Ovary (tissue), 9 donors: ENCODE data around the gene EPAS1. TPM values are rescaled to one million over a fixed set of nuclear protein-coding genes. Genes with fewer than 3 reads are reported as not detected.

Source experiments
- DNase-seq, 5 donors: peaks; one replicate each; pipeline ENCODE4 v3.0.0-alpha.2; 2019 to 2020
- H3K27ac ChIP-seq, 2 donors: fragments of 200-600 bp; one replicate each; pipeline versions ENCODE4 v1.5.1 to v1.8.0; 2019 to 2022
- H3K27me3 ChIP-seq: fragments of 200-600 bp; one replicate; pipeline ENCODE4 v1.8.0; 2022
- H3K36me3 ChIP-seq: fragments of 200-600 bp; sonication (generic); one replicate; pipeline ENCODE4 v1.5.1; 2019
- H3K4me1 ChIP-seq: one replicate; pipeline ENCODE4 v1.8.1; 2013; ENCODE audit warnings: mild to moderate bottlenecking, moderate library complexity; ENCODE audit not compliant: insufficient read depth
- H3K4me3 ChIP-seq: fragments of 200-600 bp; sonication (generic); one replicate; pipeline ENCODE4 v1.5.1; 2017
- H3K9me3 ChIP-seq, 2 donors: fragments of 200-600 bp in 1 of 2; sonication (generic) in 1 of 2; one replicate each; pipeline versions ENCODE4 v1.5.1 to v1.8.1; 2013 to 2019; ENCODE audit warnings: mild to moderate bottlenecking in 1 of 2, moderate library complexity in 1 of 2
- EP300 ChIP-seq: sonication (generic); formaldehyde crosslinking; IDR thresholded peaks from one replicate; pipeline ENCODE4 v1.6.1; 2017; ENCODE audit warnings: antibody characterized with exemption
- POLR2A ChIP-seq: fragments of 450-650 bp; IDR thresholded peaks from one replicate; pipeline ENCODE4 v1.6.1; 2017; ENCODE audit warnings: antibody characterized with exemption, mild to moderate bottlenecking, moderate library complexity
- WGBS, 3 donors: extraction: QIAGEN DNeasy Blood & Tissue Kit in 1 of 3; methylation state at CpG; one replicate each; pipeline versions ENCODE4 v1.1.5 to v1.1.7; 2013 to 2017; 5-methylcytosine and 5-hydroxymethylcytosine counted together
- intact Hi-C, 4 donors: fragments of 100-400 bp; cut with DNase I; formaldehyde crosslinking; loops; one replicate each; pipeline versions ENCODE4 v1.11.0 to v1.15.1; 2022 to 2023
- polyA plus RNA-seq, 2 donors: library from polyadenylated mRNA; stranded (reverse); fragments of 200-250 nt in 1 of 2; fragments of 350-450 nt in 1 of 2; fragmentation: Illumina TruSeq in 1 of 2; extraction: RNeasy Lipid Tissue Mini Kit (QIAGEN cat#74804) in 1 of 2; gene quantifications; one replicate each; pipeline ENCODE4 v1.2.3, GENCODE V29; 2013 to 2014
- total RNA-seq, 7 donors: library from RNA; depleted of rRNA in 2 of 7; stranded (reverse); fragments of >200 nt in 2 of 7; fragmentation: NEBNext Ultra II Directional in 3 of 7; extraction: Animal tissue kit (Norgen Biotek cat#: 25700) in 3 of 7; gene quantifications; one replicate each; pipeline versions ENCODE4 v1.1.0 to v1.2.4, GENCODE V29; 2016 to 2023
- TF ChIP-seq, protein P1 (sequence below), 3 donors: fragments of 450-650 bp in 2 of 3; fragments of 200-600 bp in 1 of 3; IDR thresholded peaks; one replicate each; pipeline versions ENCODE4 v1.5.1 to v1.8.0; 2016 to 2022; ENCODE audit warnings: antibody characterized with exemption in 3 of 3, mild to moderate bottlenecking in 1 of 3
- donor health status: DM: no; HTN: no; CAD: no; lungs with moderate emphysema.
- donor health status: DM: no; HTN: no; CAD: no.
- donor health status: Bipolar disorder and iron deficiency.
- donor health status: DM: yes; HTN: yes; CAD: no.
- donor health status: DM: no; HTN: no; CAD: no.
- donor health status: DM: yes; HTN: yes; CAD: no.

EPAS1 gene
- total and polyA plus RNA-seq, 9 donors = 63.1 to 258 (median 82.7) TPM

DNA sequence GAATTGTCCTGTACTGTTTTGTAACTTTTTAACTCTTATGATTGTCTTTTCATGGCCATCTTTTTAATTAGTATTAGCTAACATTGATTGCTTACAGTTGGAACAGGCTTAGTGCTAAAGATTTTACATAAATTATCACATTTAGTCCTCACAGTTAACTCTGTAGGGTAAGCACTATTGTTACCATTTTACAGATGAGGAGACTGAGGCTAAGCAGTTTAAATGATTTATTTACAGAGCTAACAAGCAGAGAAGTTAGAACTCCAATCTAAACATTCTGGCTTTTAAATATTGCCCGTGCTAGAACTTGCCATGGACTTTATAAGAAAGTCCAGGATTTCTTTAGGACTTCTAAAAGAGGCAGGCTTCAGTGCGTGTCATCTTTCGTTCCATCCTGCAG is 48.6 kb downstream of the EPAS1 start:
- H3K4me1 ChIP-seq = peaks cover 15% of the 10 kb centered on the region
- H3K9me3 ChIP-seq = no peaks in the 10 kb centered on the region
- no peak for TF ChIP-seq POLR2A
- TF ChIP-seq, protein P1, sequence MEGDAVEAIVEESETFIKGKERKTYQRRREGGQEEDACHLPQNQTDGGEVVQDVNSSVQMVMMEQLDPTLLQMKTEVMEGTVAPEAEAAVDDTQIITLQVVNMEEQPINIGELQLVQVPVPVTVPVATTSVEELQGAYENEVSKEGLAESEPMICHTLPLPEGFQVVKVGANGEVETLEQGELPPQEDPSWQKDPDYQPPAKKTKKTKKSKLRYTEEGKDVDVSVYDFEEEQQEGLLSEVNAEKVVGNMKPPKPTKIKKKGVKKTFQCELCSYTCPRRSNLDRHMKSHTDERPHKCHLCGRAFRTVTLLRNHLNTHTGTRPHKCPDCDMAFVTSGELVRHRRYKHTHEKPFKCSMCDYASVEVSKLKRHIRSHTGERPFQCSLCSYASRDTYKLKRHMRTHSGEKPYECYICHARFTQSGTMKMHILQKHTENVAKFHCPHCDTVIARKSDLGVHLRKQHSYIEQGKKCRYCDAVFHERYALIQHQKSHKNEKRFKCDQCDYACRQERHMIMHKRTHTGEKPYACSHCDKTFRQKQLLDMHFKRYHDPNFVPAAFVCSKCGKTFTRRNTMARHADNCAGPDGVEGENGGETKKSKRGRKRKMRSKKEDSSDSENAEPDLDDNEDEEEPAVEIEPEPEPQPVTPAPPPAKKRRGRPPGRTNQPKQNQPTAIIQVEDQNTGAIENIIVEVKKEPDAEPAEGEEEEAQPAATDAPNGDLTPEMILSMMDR (IDR thresholded peaks at IDR 0.05) = no peak
- no peak for TF ChIP-seq EP300
- H3K27me3 ChIP-seq = no peaks in the 10 kb centered on the region
- DNase-seq = no peak
- no peaks in the 10 kb centered on the region for H3K36me3 ChIP-seq
- intact Hi-C loops = loop anchor here in 1 of 4 donors (5.0 kb wide), 1 partner anchor 48 kb away; the partner anchor contains the start of gene EPAS1
- WGBS, 3 donors = 70 to 91% (median 83%) methylated on average over 3 of the region's 3 CpGs
- H3K27ac ChIP-seq = no peak overlapping the region
- no peak overlapping the region for H3K4me3 ChIP-seq

DNA sequence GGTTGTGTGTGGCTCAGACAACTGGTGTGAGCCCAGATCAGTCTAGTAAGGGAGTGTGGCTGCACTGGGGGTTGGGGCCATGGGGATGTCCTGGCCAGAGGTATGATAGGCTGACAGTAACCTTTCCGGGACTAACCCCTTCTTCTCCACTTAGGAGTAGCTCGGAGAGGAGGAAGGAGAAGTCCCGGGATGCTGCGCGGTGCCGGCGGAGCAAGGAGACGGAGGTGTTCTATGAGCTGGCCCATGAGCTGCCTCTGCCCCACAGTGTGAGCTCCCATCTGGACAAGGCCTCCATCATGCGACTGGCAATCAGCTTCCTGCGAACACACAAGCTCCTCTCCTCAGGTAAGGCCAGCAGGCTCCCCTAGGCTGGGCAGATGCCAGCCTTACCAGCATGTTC is 49.5 kb downstream of the EPAS1 start:
- no peak for DNase-seq
- no peak overlapping the region for H3K27ac ChIP-seq
- no peaks in the 10 kb centered on the region for H3K36me3 ChIP-seq
- no peaks in the 10 kb centered on the region for H3K27me3 ChIP-seq
- H3K9me3 ChIP-seq = no peaks in the 10 kb centered on the region
- TF ChIP-seq, protein P1 (IDR thresholded peaks at IDR 0.05) = no peak
- TF ChIP-seq POLR2A (no peak), EP300 (no peak)
- H3K4me3 ChIP-seq = no peak overlapping the region
- WGBS, 3 donors = 95 to 98% (median 97%) methylated on average over 10 of the region's 10 CpGs
- H3K4me1 ChIP-seq = peaks cover 15% of the 10 kb centered on the region
- intact Hi-C loops = loop anchor here in 1 of 4 donors (5.0 kb wide), 1 partner anchor 49 kb away; the partner anchor contains the start of gene EPAS1

DNA sequence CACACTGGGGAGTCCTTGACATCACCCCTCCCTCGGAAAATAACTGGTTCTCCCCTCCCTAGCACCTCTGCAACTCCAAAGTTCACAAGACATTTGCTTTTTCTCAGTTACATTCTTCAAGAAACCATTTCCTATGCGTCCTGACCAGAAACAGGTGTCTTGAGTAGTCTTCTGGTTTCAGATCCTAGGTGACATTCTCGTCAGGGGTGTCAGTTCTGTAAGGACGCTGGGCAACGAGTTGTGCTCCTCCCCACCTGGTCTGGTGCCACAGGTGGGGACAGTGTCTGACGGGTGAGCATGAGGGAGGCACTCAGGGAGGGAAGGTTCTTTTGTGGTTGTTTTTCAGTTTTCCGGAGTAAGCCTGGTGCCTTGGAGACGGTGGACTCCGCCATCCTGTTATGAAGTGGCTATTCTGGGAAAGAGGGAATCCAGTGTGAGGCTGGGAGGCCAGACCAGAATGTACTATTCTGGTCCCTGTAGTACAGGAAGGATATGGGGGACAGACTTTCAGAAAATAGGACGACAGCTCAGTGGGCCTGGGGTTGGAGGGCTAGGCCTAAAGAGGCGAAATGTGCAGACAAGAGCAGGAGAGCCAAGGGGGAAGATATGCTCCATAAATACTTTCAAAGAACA is 50.6 kb downstream of the EPAS1 start:
- no peaks in the 10 kb centered on the region for H3K36me3 ChIP-seq
- TF ChIP-seq, protein P1 (IDR thresholded peaks at IDR 0.05) = no peak
- TF ChIP-seq POLR2A (no peak), EP300 (no peak)
- intact Hi-C loops = loop anchor here in 1 of 4 donors (5.0 kb wide), 1 partner anchor 50 kb away; the partner anchor contains the start of gene EPAS1
- H3K4me1 ChIP-seq = peaks cover 12% of the 10 kb centered on the region
- no peak overlapping the region for H3K27ac ChIP-seq
- WGBS, 3 donors = 77 to 85% (median 80%) methylated on average over 11 of the region's 11 CpGs
- H3K27me3 ChIP-seq = no peaks in the 10 kb centered on the region
- DNase-seq = no peak
- H3K4me3 ChIP-seq = no peak overlapping the region
- no peaks in the 10 kb centered on the region for H3K9me3 ChIP-seq

DNA sequence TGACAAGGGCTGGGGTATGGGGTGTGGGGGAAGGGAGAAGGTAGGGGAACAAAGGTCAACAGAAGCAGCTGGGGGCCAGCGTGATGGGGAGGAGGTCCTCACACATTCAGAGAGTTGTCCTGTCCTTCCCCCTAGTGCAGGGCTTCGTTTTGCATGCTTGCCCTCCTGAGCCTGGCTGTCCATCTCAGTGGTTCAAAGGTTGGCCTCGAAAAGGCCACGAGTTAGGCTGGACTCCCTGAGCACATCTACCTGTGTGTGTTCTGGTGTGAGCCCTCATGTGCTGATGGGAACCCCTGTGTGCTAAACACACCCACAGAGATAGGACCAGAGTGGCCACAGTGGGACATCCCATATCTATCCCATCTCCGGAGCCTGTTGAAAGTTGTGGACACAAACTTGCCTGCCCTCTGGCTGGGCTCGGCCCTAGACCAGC is 51.9 kb downstream of the EPAS1 start:
- H3K4me1 ChIP-seq = peaks cover 8% of the 10 kb centered on the region
- intact Hi-C loops = loop anchor here in 1 of 4 donors (5.0 kb wide), 1 partner anchor 52 kb away; the partner anchor contains the start of gene EPAS1
- no peak for TF ChIP-seq POLR2A
- no peak for TF ChIP-seq EP300
- no peaks in the 10 kb centered on the region for H3K9me3 ChIP-seq
- no peaks in the 10 kb centered on the region for H3K36me3 ChIP-seq
- no peak for DNase-seq
- H3K27me3 ChIP-seq = no peaks in the 10 kb centered on the region
- H3K27ac ChIP-seq = no peak overlapping the region
- 81 to 87% (median 83%) methylated on average over 6 of the region's 6 CpGs for WGBS, 3 donors
- H3K4me3 ChIP-seq = no peak overlapping the region
